Measurements from ENCODE around the gene TRO. TPM values are rescaled to one million over a fixed set of nuclear protein-coding genes. Genes with fewer than 3 reads are reported as not detected.

TRO gene
- polyA plus RNA-seq, 1 experiment: 60.0 TPM

DNA sequence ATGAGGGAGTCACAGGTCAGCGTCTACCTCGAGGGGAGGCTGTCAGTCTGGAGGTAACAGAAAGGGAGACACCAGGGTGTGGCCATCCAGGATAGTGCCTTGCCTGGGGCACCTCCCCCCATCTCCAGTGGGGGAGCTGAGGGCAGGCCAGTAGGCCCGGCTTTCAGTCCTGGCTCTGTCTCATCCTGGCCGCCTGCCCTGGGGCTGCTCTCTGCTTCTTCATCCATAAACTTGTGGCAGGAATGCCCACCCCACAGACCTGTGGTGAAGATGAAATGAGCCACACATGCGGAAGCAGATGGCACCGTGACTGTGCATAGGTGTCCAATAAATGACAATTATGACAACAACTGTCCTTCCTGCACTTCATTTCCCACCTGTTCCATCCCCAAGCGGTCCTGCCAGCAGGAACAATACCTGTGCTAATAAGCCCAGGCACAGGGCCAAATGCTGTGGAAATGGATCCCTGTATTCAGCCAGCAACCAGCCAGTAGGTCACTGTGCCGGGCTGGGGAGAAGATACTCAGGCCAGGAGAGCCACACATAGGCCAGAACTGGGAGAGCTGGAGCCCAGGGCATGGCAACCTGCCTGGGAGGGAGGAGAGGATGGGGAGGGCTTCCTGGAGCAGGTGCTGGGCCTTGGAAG, 30.2 kb downstream of the TRO start:
- POLR2A ChIA-PET: no interaction called here
- TF ChIP-seq, protein P1, sequence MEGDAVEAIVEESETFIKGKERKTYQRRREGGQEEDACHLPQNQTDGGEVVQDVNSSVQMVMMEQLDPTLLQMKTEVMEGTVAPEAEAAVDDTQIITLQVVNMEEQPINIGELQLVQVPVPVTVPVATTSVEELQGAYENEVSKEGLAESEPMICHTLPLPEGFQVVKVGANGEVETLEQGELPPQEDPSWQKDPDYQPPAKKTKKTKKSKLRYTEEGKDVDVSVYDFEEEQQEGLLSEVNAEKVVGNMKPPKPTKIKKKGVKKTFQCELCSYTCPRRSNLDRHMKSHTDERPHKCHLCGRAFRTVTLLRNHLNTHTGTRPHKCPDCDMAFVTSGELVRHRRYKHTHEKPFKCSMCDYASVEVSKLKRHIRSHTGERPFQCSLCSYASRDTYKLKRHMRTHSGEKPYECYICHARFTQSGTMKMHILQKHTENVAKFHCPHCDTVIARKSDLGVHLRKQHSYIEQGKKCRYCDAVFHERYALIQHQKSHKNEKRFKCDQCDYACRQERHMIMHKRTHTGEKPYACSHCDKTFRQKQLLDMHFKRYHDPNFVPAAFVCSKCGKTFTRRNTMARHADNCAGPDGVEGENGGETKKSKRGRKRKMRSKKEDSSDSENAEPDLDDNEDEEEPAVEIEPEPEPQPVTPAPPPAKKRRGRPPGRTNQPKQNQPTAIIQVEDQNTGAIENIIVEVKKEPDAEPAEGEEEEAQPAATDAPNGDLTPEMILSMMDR (IDR thresholded peaks at IDR 0.05; ENCODE audit: low read depth, low read length): no peak
- Histone ChIP-seq H3K27ac (ENCODE audit: low read depth, low read length) (no peak overlapping the region), H3K27me3 (ENCODE audit: control insufficient read depth, insufficient read depth, low read length) (peaks cover 2% of the 10 kb centered on the region), H3K9me3 (ENCODE audit: control insufficient read depth, insufficient read depth, low read length) (no peaks in the 10 kb centered on the region), H3K4me3 (ENCODE audit: low read depth, low read length) (no peak overlapping the region)
- CTCF ChIA-PET: no interaction called here
- DNase-seq (ENCODE audit: low read depth, low spot score): no peak

DNA sequence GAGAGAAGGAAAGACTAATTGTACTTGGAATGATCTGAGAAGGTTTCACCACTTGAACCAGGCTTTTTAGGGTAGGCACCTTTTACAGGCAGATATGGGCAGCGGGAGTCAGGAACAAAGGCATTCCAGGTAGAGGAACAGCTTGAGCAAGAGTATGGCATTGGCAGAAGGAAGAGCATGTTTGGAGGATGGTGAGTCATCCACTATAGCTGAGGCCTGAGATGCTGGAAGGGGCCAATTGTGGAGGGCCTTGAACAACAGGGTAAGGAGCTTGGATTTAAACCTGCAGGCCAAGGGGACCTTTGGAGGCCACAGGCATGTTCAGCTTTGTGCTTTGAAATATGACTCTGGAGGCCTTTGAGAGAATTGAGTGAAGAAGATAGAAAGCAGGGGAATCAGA, 41.1 kb downstream of the TRO start:
- ChIA-PET CTCF (no interaction called here), POLR2A (no interaction called here)
- H3K27ac ChIP-seq (ENCODE audit: low read depth, low read length): no peak overlapping the region
- no peaks in the 10 kb centered on the region for H3K9me3 ChIP-seq (ENCODE audit: control insufficient read depth, insufficient read depth, low read length)
- no peaks in the 10 kb centered on the region for H3K27me3 ChIP-seq (ENCODE audit: control insufficient read depth, insufficient read depth, low read length)
- no peak overlapping the region for H3K4me3 ChIP-seq (ENCODE audit: low read depth, low read length)
- no peak for DNase-seq (ENCODE audit: low read depth, low spot score)
- TF ChIP-seq, protein P1 (IDR thresholded peaks at IDR 0.05; ENCODE audit: low read depth, low read length): no peak

DNA sequence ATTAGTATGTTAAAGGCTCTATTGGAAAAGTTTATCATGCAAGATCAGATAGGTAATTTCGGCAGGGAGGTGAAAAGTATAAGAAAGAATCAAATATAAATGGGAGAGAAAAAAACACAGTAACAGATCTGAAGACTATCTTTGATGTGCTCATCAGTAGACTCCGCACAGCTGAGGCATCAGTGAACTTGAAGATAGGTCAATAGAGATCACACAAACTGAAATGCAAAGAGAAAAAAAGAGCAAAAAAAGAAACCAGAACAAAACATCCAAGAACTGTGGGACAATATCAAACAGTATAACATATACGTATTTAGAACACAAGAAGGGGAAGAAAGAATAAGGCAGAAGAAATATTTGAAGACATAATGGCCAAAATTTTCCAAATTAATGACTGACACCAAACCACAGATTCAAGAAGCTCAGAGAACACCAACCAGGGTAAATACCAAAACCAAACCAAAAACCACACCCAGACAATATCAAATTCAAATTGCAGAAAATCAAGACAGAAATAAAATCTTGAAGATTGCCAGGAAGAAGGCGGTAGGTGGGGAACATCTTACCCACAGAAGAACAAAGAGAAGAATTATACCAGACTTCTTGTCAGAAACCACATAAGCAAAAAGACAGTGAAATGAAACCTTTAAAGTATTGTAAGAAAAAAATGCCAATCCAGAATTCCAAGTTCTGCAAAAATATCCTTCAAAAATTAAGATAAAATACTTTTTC, 44.3 kb downstream of the TRO start:
- ChIA-PET POLR2A (no interaction called here), CTCF (no interaction called here)
- Histone ChIP-seq H3K27ac (ENCODE audit: low read depth, low read length) (no peak overlapping the region), H3K9me3 (ENCODE audit: control insufficient read depth, insufficient read depth, low read length) (no peaks in the 10 kb centered on the region), H3K4me3 (ENCODE audit: low read depth, low read length) (no peak overlapping the region), H3K27me3 (ENCODE audit: control insufficient read depth, insufficient read depth, low read length) (no peaks in the 10 kb centered on the region)
- DNase-seq (ENCODE audit: low read depth, low spot score): no peak
- TF ChIP-seq, protein P1 (IDR thresholded peaks at IDR 0.05; ENCODE audit: low read depth, low read length): no peak

DNA sequence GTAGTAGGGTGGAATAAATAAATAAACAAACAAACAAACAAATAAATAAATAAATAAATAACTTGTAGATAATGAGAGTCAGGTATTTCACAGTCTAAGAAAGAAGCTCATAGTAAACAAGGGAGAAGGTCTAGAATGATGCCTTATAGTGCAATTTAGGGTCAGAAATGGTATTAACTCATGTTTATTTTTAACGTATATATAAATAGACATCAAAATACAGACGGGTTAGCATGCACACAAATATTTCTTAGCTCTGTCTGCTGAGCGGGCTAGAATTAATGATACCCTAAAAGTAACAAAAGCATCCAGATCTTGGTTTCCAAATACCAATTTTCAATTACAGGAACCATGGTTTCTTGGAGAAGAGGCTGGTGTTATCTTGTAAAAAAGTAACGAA, 56.8 kb downstream of the TRO start:
- ChIA-PET POLR2A (no interaction called here), CTCF (no interaction called here)
- Histone ChIP-seq H3K27ac (ENCODE audit: low read depth, low read length) (no peak overlapping the region), H3K27me3 (ENCODE audit: control insufficient read depth, insufficient read depth, low read length) (no peaks in the 10 kb centered on the region), H3K9me3 (ENCODE audit: control insufficient read depth, insufficient read depth, low read length) (no peaks in the 10 kb centered on the region), H3K4me3 (ENCODE audit: low read depth, low read length) (no peak overlapping the region)
- TF ChIP-seq, protein P1 (IDR thresholded peaks at IDR 0.05; ENCODE audit: low read depth, low read length): no peak
- DNase-seq (ENCODE audit: low read depth, low spot score): no peak

DNA sequence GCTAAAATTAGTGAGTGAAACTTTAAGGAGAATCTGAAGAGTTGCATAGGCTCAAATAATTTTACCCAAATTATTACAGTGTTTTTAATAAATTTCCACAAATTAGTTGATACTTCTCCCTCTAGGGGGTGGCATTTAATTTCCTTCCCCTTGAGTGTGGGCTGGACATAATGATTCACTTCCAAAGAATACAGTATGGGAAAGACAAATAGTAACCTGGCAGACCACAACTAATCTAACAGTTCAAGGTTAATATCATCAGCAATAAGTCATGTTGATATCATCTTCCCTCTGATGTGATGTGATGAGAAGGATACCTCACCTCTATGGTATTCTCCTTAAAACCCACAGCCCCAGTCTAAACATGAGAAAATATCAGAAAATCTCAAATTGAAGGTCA, 57.8 kb downstream of the TRO start:
- Histone ChIP-seq H3K4me3 (ENCODE audit: low read depth, low read length) (no peak overlapping the region), H3K9me3 (ENCODE audit: control insufficient read depth, insufficient read depth, low read length) (no peaks in the 10 kb centered on the region), H3K27ac (ENCODE audit: low read depth, low read length) (no peak overlapping the region), H3K27me3 (ENCODE audit: control insufficient read depth, insufficient read depth, low read length) (no peaks in the 10 kb centered on the region)
- no peak for DNase-seq (ENCODE audit: low read depth, low spot score)
- ChIA-PET CTCF (no interaction called here), POLR2A (no interaction called here)
- TF ChIP-seq, protein P1 (IDR thresholded peaks at IDR 0.05; ENCODE audit: low read depth, low read length): no peak

Data from AG04450 (cell line).